GM10248 (cell line): ENCODE measurements around the gene ENO1.

ENCODE experiments used
- CTCF ChIA-PET: fragments of 300-600 bp; sonication (Branson Sonifier 250); formaldehyde crosslinking; extraction: SDS; loops from one replicate; lab custom pipeline; 2021; ENCODE audit warnings: antibody characterized with exemption; lab: Yijun Ruan, JAX
- POLR2A ChIA-PET: fragments of 350-650 bp; sonication (Branson Sonifier 250); formaldehyde crosslinking; extraction: SDS; loops from one replicate; lab custom pipeline; 2020; ENCODE audit warnings: antibody characterized with exemption; lab: Yijun Ruan, JAX
- DNase-seq: peaks from one replicate; pipeline ENCODE4 v3.0.0; 2012; ENCODE audit errors: extremely low spot score
- CTCF ChIP-seq: IDR thresholded peaks from 2 replicates; pipeline ENCODE4 v1.5.1; 2012; ENCODE audit warnings: mild to moderate bottlenecking, low read depth; ENCODE audit errors: extremely low read depth, missing control alignments, control extremely low read depth

The ENO1 gene

GRCh38 chr1:8873001-8873400, 5.5 kb downstream of the ENO1 start:
- TF ChIP-seq CTCF: no peak
- DNase-seq: no peak
- POLR2A ChIA-PET: no interaction called here
- CTCF ChIA-PET: interaction anchor here (5.0 kb wide), 1 partner anchor 12 kb away, joined by 32 read pairs; no protein-coding TSS in a partner anchor

DNA sequence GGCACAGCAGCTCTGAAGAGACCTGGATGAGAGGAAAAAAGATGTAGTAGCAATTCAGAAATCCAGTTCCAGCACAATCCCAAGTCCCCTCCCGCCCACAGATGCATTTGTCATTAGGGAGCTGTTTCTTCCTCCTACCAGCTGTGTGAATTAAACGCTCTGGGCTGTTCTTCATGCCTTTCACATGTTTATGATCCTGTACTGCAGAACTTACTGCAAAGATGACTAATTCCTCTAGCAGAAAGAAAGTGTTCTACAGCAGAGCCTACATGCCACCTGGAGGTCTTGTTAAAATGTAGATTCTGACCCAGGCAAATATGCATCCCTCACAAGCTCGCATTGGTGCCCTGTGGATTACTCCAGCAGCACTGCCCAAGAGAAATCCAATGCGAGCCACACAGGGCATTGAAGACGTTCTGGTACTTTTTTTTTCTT, 6.5 kb downstream of the ENO1 start:
- POLR2A ChIA-PET: no interaction called here
- DNase-seq: no peak
- CTCF ChIA-PET: interaction anchor here (1.0 to 5.0 kb wide), 2 partner anchors 11 to 23 kb away, joined by 4 to 32 read pairs; no protein-coding TSS in a partner anchor
- TF ChIP-seq CTCF: no peak

- ChIA-PET CTCF (interaction anchor here (1.0 to 5.0 kb wide), 2 partner anchors 10 to 23 kb away, joined by 4 to 32 read pairs; no protein-coding TSS in a partner anchor), POLR2A (no interaction called here)
- DNase-seq: no peak
- no peak for TF ChIP-seq CTCF
Observed at GRCh38 chr1:8871539-8871935, 6.9 kb downstream of the ENO1 start.

DNA sequence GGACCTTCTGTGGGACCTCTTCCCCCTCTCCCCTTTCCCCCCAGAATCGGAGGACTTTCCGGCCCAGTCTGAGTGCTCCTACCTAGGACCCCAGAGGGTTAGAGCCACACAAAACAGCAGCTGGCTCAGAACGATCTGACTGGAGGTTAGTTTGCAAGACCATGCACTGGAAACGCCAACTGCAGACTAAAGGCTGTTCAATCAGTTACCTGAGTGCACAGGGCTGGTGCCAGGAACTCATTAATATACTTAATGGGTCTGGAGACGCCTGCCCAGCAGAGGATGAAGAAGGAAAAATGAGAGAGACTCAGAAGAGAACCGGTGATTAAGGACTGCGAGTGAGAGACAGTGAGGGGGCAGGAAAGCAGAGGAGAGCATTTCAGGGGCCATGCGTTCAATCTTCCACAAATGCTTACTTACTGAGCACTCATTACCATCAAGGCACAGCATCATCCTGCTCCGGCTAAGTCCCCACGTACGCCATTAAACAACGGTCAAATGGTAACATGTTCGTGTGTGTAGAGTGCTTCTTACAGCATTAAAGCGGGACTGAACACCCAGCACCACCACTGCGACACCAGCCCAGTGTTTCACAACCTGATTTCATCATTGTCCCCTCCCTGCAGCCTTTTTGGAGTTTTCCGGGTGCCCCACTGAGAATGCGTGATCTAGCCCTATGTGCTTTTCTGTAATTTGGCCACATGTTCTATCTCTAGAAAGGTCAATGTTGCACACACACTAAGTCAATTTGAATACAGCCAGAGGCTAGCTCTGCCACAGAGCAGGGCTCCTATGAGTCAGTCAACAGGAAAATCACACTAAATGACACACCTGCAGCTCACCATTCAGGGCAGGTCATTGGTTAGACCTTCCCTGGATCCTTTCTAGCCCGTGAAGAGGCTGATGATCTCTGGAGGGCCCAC, 7.6 kb downstream of the ENO1 start:
- ChIA-PET CTCF (interaction anchor here (1.0 to 5.0 kb wide), 4 partner anchors 10 to 22 kb away, joined by 3 to 32 read pairs (median 6); no protein-coding TSS in a partner anchor), POLR2A (no interaction called here)
- TF ChIP-seq CTCF: no peak
- no peak for DNase-seq

DNA sequence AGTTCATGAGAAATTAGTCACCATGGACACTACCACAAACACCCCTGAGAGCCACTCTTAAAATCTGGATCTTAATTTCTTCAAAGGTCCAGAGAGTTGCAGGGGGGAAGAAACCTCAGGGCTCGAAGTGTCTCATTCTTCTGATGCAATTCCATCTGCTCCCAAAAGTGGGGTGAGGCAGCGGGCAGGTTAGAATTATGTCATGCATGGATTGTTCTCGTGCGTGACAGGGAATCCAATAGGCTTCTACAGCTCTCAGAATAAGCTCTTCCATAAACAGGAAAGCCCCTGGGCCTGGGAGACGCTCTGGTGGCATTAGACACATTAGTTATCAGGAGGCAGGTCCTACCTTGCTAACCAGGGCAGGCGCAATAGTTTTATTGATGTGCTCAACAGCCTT, 8.4 kb downstream of the ENO1 start:
- no peak for TF ChIP-seq CTCF
- CTCF ChIA-PET: interaction anchor here (1.0 to 1.8 kb wide), 2 partner anchors 11 to 21 kb away, joined by 3 to 7 read pairs; no protein-coding TSS in a partner anchor
- no peak for DNase-seq
- POLR2A ChIA-PET: interaction anchor here (1.0 kb wide), 1 partner anchor 9 kb away, joined by 5 read pairs; the partner anchor contains the start of gene ENO1

DNA sequence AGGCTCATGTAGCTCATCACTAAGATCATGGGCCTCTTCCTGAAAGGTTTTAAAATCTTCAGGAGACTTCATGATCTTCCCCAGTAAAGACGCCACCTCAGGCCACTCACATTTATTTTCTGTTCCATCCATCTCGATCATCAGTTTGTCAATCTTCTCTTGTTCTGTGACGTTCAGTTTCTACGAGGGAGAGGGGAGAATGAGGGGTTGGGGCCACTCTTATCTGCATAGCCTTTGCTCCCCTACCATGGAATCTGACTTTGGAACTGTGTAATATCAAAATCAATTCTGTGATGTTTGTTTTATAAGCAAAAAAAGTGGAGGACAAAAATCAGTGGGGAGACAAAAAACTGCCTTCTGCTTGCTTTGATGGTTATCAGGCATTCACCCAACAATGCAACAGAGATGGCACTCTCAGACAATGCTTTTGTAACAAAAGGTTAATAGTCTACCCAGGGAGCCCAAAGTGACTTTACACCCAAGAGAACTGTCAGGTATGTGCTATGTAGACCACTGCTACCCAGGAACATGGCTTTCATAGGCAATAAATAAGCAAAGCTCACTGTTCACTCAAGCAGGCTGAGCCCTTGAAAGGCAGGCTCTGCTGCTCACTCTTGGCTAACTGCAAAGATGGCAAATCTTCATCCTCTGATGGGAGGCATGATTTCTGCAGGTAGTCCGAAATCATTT, 10.5 kb downstream of the ENO1 start:
- TF ChIP-seq CTCF: no peak
- no peak for DNase-seq
- ChIA-PET POLR2A (no interaction called here), CTCF (interaction anchor here (1.5 to 6.6 kb wide), 4 partner anchors 9 to 137 kb away, joined by 4 to 61 read pairs (median 8); no protein-coding TSS in a partner anchor)
